IPS-NIHi11 (cell line): ENCODE data around the gene PRDX1.
"Not testable (repeated sequence)": the region's sequence is repeated elsewhere in the genome, so short reads cannot be mapped to it uniquely, and the experiment has no call there.

ENCODE experiments used
- DNase-seq: peaks from one replicate; pipeline ENCODE4 v3.0.0; 2012; ENCODE audit warnings: mixed read lengths, low spot score

PRDX1 gene

DNA sequence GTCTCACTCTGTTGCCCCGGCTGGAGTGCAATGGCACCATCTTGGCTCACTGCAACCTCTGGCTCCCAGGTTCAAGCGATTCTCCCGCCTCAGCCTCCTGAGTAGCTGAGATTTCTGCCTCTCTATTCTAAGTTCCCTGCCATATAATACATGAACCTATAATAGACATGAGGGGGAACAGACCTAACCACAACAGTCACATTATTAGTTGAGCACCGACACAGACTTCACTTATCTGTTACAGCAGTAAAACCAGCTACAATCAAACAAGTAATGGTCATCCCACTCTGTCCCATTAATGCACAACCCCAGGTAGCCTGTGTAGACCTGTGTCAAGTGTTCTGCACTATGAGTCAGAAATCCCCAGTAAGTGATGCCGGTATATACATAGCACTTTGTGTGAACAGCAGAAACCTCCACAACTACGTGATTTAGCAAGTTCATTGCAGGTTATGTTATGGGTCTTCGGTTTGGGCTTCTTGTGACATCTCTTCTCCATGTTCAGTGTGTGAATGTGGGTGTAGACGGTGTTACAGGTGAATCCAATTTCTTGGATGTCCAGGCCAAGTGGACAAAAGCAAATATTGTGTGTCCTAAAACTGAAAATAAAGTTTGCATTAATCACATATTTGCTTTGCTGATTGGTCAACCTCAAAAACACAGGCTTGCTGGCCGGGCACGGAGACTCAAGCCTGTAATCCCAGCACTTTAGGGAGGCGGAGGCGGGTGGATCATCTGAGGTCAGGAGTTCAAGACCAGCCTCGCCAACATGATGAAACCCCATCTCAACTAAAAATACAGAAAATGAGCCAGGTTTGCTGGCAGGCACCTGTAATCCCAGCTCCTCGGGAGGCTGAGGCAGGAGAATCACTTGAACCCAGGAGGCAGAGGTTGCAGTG lies 18.0 kb downstream of the PRDX1 start:
- no peak for DNase-seq

- no peak for DNase-seq
These were observed 20.2 kb downstream of the PRDX1 start for GRCh38 chr1:45501505-45501859.

DNA sequence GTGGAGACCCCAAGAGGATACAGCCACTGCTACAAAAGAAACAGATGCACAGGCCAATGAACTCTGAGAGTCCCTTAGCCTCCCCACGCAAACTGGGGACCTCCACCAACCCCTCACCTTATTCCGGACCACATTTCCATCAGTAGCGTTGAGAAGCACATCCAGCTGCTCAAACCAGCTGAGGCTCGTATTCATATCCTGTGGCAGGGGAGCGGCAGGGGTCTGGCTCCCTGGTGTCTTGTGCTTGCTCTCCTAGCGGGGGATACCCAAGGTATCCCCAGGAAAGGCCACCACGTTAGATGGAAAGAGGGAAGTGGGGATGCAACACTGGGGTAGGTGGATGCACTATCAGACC lies 22.3 kb downstream of the PRDX1 start:
- DNase-seq: no peak

DNA sequence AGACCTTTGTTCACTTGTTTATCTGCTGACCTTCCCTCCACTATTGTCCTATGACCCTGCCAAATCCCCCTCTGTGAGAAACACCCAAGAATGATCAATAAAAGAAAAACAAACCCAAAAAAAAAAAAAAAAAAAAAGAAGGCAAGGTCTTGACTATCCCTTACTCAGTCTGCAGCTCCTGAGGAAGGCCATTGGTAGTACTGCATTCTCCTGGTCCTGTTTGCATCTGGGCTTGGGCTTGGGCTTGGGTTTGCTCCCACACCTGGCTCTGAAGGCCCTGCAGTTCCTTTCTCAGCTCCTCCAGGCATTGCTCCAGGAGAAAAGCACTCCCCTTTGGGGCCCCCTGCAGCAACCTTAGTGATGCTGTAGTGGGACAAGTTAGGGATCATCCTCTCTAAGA lies 23.4 kb downstream of the PRDX1 start:
- no peak for DNase-seq

- peak; percentile 41 for DNase-seq
These were observed 28.5 kb downstream of the PRDX1 start for GRCh38 chr1:45493116-45493697.

DNA sequence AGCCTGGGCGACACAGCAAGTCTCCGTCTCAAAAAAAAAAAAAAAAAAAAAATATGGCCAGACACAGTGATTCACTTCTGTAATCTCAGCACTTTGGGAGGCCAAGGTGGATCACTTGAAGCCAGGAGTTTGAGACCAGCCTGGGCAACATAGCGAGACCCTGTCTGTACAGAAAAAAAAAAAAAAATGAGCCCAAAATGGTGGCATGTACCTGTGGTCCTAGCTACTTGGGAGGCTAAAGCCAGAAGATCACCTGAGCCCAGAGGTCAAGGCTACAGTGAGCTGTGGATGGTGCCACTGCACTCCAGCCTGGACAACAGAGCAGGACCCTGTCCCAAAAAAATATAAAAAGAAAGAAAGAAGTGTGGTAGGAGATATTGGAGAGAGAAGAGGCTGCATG lies 29.0 kb downstream of the PRDX1 start:
- DNase-seq: no peak

DNA sequence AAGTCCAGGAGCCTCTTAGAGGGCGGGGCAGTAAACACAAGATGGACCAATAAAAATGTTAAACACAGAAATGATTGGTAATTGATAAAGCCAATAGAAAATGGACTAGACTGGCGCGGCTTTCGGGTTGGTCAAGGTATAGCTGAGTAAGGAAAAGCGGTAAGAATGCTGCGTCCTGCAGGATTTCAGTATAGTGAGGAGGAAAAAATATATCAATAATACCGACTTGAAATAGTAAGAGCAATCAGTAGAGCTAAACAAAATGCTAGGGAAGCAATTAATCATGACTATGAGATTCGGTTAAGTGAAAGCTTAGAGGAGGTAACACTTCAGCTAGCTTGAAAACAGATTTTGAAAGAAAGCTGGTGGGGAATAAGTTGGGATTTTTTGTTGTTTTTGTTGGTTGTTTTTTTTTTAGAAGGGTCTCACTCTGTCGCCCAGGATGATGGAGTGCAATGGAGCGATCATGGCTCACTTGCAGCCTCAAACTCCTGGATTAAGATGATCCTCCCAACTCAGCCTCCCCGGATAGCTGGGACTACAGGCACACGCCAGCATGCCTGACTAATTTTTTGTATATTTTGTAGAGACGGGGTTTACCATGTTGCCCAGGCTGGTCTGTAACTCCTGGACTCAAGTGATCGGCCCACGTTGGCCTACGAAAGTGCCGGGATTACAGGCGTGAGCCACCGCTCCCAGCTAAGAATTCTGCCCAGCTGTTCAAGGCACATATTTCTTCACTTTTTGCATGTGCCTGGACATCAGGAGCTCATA lies 30.0 kb downstream of the PRDX1 start:
- DNase-seq: no peak

DNA sequence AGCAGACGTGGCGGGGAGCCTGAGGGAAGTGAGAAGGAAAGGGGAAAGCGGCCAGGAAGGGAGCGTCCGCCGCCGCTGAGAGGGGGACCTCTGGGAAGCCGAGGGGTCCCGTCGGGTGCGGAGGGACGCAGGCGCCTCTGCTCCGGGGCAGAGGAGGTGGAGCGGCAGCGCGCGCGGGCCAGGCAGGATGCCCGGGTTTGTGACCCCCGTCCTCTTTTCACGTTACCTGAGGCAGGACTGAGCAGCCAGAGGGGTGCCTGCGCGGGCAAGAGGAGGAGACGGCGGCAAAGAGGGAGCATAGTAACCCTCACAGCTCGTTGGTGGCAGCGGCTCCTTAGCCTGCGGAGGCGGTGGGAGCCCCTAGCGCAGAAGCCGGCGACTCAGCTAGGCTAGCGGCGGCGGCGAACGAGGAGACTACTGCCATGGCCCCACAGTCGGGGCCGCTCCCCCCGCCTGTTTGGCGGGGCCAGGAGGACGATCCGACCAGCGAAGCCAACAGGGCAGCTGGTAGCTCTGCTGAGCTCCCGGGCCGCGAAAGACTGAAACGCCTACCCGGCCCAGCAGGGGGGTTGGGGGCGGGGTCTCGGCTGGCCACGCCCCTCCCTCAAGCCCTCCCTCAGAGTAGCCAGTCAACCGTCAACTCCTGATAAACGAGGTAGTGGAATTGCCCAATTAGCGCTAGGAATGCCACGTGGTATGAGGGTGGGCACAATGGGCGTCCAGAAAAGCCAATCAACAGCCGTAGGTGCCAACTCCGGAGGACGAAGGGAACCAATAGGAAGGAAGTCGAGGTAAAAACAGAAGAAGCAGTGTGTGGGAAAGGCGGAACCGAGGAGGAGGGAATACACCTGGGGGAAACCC lies 30.8 kb downstream of the PRDX1 start, which contains the start of gene TESK2:
Gene TESK2, minus strand, starts transcription at position 538 of the 861 bp plus-strand sequence. CDS start 33,378 bp downstream, outside the sequence.
- DNase-seq: peak; percentile 96

DNA sequence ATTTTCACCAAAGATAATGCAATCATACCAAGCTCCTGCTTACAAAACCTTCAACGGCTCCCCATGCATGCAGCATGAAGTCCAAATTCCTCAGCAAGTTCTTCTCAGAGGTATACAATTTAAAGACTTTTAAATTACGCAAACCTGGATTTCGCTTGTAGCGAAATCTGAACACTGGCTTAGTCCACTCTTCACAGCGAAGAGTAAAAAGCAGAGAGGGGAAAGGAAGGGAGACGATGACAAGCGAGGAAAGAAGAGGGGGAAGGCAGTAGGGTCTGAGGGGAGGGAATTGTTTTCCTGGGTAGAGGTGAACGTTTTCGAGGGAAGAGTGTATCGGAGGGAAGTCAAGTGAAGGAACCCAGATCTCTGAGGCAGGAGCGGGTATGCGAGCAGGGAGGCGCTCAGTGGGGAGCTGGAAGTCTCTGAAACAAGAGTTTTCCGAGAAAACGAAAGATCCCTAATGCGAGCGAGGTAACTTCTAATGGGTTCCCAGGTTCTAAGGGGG lies 31.5 kb downstream of the PRDX1 start:
- DNase-seq: no peak

DNA sequence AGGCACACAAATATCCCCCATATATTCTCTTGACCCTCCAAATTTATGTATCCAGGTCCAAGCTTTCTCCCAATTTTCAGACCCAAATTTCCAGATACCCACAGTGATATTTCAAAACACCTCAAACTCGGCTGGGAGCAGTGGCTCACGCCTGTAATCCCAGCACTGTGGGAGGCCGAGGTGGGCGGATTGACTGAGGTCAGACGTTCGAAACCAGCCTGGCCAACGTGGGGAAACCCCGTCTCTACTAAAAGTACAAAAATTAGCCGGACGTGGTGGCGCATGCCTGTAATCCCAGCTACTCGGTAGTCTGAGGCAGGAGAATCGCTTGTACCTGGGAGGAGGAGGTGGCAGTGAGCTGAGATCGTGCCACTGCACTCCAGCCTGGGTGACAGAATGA lies 32.3 kb downstream of the PRDX1 start:
- not testable (repeated sequence) for DNase-seq

GRCh38 chr1:45488666-45489377 lies 32.9 kb downstream of the PRDX1 start:
- no peak for DNase-seq

DNA sequence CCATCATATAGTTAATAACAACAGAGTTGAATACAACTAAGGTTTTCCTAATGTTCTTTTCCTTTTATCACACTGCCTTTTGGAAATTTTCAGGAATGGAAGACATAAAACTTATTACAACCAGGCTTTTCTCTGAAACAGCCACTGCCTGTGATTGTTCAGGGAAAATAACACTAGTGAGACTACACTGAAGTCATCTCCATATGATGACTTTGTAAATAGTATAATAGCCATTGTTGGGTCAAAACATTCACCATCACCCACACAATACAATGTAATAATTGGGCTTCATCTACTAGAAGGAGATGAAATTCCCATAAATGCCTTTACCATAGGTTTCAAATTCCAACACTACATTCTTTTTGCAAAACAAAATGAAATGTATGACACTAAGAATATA lies 35.7 kb downstream of the PRDX1 start:
- DNase-seq: no peak

GRCh38 chr1:45479039-45479748 lies 42.5 kb downstream of the PRDX1 start:
- DNase-seq: no peak

DNA sequence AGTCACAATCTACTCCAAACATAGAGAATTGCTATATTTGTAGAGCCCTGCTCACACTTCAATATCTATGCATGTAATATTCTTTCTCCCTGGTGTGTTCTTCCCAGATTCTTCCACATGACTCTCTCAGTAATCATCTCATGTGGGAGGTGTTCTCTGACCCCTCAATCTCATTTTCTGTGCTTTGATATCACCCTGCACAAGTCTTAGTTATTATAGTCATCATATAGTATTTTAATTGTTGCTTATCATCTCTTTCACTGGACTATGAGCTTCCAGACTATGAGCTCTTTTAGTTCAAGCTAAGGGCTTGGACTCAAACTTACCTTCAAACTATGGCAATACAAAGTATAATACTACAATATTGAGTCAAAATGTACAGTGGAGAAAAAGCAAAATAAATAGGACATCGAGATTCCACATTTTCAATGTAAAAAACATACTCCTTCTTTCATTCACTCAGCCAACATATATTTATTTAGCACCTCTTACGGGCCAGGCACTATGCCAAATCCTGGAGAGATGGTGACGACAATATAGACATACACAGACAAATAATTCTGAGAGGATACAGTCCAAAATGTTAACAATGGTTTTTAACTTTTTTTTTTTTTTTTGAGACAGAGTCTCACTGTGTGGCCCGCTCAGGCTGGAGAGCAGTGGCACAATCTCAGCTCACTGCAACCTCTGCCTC lies 43.4 kb downstream of the PRDX1 start:
- DNase-seq: no peak

DNA sequence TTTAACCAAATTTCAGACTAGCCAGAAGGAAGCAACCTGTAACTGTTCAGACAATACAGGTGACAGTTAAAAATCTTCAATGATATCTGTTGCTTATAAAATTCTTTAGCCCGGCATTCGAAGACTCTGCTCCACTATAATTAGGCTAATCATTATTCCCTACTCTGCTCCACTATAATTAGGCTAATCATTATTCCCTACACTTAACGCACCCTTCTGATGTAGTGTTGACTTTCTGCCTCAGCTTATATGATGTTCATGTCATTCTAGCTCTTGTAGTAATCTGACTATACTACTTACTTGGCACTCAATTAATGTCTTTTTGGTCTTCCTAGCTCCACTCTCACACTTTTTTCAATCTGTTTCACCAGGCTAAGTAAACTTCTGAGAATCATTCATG lies 44.0 kb downstream of the PRDX1 start:
- DNase-seq: no peak

DNA sequence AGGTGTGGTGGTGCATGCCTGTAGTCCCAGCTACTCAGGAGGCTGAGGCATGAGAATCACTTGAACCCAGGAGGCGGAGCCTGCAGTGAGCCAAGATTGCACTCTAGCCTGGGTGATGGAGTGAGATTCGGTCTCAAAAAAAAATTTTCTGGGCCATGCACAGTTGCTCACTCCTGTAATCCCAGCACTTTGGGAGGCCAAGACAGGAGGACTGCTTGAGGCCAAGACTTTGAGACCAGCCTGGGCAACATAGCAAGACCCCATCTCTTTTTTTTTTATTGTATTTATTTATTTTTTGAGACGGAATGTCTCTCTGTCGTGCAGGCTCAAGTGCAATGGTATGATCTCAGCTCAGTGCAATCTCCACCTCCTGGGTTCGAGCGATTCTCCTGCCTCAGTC lies 47.5 kb downstream of the PRDX1 start:
- DNase-seq: not testable (repeated sequence)

GRCh38 chr1:45473302-45473701 lies 48.4 kb downstream of the PRDX1 start:
- DNase-seq: no peak

- no peak for DNase-seq
These were observed 51.3 kb downstream of the PRDX1 start for GRCh38 chr1:45470306-45470798.

- not testable (repeated sequence) for DNase-seq
These were observed 54.3 kb downstream of the PRDX1 start for GRCh38 chr1:45467353-45467752.

- DNase-seq: no peak
These were observed 56.4 kb downstream of the PRDX1 start for GRCh38 chr1:45465277-45465676.
